ENCODE results near the gene AUTS2.

DNA sequence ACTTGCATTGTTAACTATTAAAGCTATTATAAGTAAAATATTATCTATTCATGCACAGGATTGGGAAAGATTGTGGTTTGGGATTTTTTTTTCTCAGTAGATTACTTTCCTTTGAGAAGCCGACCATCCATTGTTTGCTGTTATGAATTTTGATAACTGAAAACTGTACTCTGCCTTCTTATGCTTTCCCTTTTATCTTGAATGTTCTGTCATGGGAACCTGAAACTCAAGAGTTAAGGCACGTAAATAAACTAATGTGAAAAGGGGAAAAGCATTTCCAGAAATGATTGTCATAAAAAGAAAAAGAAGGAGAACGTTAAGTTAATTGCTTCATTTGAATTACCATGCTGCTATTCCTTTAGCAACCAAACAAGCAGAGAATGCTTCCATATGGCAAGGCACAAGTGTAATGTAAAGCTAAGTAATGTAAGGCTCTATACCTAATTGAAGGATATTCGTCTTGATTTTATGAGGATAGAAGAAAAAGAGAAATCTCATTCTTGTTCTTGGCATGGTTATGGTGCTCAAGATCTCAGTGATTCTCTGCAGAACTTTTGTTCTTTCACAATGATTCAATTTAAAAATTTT, 370.8 kb downstream of the AUTS2 start:
- TF ChIP-seq EZH2phosphoT487 (IDR thresholded peaks at IDR 0.05; ENCODE audit: insufficient read depth, low read depth) (no peak), EZH2 (IDR thresholded peaks at IDR 0.05; ENCODE audit: insufficient read depth, poor library complexity, severe bottlenecking) (no peak)

Data from GM23248 (cell line).